WTC11 (cell line): Measurements from ENCODE around the gene CACNA2D4.

Experiments used
- CREB1 ChIP-seq: sonication (generic); formaldehyde crosslinking; IDR thresholded peaks from 2 replicates; pipeline ENCODE4 v1.8.0; 2023; ENCODE audit warnings: mild to moderate bottlenecking, missing genetic modification reagents
- CREM ChIP-seq: sonication (generic); formaldehyde crosslinking; IDR thresholded peaks from 2 replicates; pipeline ENCODE4 v1.8.1; 2022; ENCODE audit warnings: mild to moderate bottlenecking, missing genetic modification reagents, moderate library complexity
- ELF4 ChIP-seq: sonication (generic); formaldehyde crosslinking; IDR thresholded peaks from 2 replicates; pipeline ENCODE4 v1.8.1; 2022; ENCODE audit warnings: low read depth, mild to moderate bottlenecking, moderate library complexity, missing genetic modification reagents
- JUN ChIP-seq: sonication (generic); formaldehyde crosslinking; IDR thresholded peaks from 2 replicates; pipeline ENCODE4 v1.8.0; 2023; ENCODE audit warnings: mild to moderate bottlenecking, missing genetic modification reagents
- TEAD1 ChIP-seq: sonication (generic); formaldehyde crosslinking; IDR thresholded peaks from 2 replicates; pipeline ENCODE4 v1.8.0; 2022; ENCODE audit warnings: mild to moderate bottlenecking, missing genetic modification reagents
- TF ChIP-seq, protein P1 (sequence below): fragments of 200-600 bp; IDR thresholded peaks from 2 replicates; pipeline ENCODE4 v1.8.0; 2022; ENCODE audit warnings: antibody characterized with exemption
- TF ChIP-seq, protein P2 (sequence below): fragments of 250-450 bp; sonication (Bioruptor Pico); IDR thresholded peaks from 2 replicates; pipeline ENCODE4 v1.9.0; 2021; ENCODE audit warnings: moderate library complexity, mild to moderate bottlenecking, inconsistent platforms, borderline replicate concordance
- TF ChIP-seq, protein P3 (sequence below): sonication (generic); formaldehyde crosslinking; IDR thresholded peaks from 2 replicates; pipeline ENCODE4 v1.8.1; 2023; ENCODE audit warnings: mild to moderate bottlenecking, missing genetic modification reagents
- TF ChIP-seq, protein P4 (sequence below): sonication (generic); formaldehyde crosslinking; IDR thresholded peaks from 2 replicates; pipeline ENCODE4 v1.8.1; 2022; ENCODE audit warnings: low read depth, missing genetic modification reagents, borderline replicate concordance
- TF ChIP-seq, protein P5 (sequence below): sonication (generic); formaldehyde crosslinking; IDR thresholded peaks from 2 replicates; pipeline ENCODE4 v1.8.0; 2023; ENCODE audit warnings: missing genetic modification reagents
- TF ChIP-seq, protein P6 (sequence below): sonication (generic); formaldehyde crosslinking; IDR thresholded peaks from 2 replicates; pipeline ENCODE4 v1.8.1; 2022; ENCODE audit warnings: mild to moderate bottlenecking, moderate library complexity, missing genetic modification reagents
- TF ChIP-seq, protein P7 (sequence below): sonication (generic); formaldehyde crosslinking; IDR thresholded peaks from 2 replicates; pipeline ENCODE4 v1.8.1; 2022; ENCODE audit warnings: mild to moderate bottlenecking, missing genetic modification reagents, moderate library complexity, borderline replicate concordance

DNA sequence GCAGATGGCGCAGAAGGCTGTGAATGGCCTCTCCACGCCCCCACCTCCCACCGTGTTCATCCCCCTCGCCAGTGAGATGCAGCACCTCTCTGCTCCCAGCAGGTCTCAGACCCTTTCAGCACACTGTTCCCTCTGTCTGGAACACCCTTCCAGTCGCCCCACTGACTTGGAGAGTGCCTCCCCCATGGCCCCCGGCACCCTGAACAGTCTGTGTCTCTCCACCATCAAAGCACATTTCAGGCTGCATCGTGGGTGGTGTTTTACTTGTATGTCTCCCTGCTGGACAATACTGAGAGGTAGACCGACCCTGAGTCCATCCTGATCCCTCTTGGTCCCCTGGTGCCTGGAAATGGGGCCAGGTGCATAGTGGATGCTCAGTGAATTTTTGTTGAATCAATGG is 34.9 kb downstream of the CACNA2D4 start:
- TF ChIP-seq, protein P1, sequence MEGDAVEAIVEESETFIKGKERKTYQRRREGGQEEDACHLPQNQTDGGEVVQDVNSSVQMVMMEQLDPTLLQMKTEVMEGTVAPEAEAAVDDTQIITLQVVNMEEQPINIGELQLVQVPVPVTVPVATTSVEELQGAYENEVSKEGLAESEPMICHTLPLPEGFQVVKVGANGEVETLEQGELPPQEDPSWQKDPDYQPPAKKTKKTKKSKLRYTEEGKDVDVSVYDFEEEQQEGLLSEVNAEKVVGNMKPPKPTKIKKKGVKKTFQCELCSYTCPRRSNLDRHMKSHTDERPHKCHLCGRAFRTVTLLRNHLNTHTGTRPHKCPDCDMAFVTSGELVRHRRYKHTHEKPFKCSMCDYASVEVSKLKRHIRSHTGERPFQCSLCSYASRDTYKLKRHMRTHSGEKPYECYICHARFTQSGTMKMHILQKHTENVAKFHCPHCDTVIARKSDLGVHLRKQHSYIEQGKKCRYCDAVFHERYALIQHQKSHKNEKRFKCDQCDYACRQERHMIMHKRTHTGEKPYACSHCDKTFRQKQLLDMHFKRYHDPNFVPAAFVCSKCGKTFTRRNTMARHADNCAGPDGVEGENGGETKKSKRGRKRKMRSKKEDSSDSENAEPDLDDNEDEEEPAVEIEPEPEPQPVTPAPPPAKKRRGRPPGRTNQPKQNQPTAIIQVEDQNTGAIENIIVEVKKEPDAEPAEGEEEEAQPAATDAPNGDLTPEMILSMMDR, result no peak
- TF ChIP-seq CREM (CRISPR knock-in tag), result no peak
- no peak for TF ChIP-seq TEAD1 (CRISPR knock-in tag)
- no peak for TF ChIP-seq ELF4 (CRISPR knock-in tag)
- TF ChIP-seq, protein P2, sequence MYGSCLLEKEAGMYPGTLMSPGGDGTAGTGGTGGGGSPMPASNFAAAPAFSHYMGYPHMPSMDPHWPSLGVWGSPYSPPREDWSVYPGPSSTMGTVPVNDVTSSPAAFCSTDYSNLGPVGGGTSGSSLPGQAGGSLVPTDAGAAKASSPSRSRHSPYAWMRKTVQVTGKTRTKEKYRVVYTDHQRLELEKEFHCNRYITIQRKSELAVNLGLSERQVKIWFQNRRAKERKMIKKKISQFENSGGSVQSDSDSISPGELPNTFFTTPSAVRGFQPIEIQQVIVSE, result no peak
- TF ChIP-seq CREB1 (CRISPR knock-in tag), result no peak
- TF ChIP-seq, protein P3, sequence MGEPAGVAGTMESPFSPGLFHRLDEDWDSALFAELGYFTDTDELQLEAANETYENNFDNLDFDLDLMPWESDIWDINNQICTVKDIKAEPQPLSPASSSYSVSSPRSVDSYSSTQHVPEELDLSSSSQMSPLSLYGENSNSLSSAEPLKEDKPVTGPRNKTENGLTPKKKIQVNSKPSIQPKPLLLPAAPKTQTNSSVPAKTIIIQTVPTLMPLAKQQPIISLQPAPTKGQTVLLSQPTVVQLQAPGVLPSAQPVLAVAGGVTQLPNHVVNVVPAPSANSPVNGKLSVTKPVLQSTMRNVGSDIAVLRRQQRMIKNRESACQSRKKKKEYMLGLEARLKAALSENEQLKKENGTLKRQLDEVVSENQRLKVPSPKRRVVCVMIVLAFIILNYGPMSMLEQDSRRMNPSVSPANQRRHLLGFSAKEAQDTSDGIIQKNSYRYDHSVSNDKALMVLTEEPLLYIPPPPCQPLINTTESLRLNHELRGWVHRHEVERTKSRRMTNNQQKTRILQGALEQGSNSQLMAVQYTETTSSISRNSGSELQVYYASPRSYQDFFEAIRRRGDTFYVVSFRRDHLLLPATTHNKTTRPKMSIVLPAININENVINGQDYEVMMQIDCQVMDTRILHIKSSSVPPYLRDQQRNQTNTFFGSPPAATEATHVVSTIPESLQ (CRISPR knock-in tag), result no peak
- no peak for TF ChIP-seq JUN
- TF ChIP-seq, protein P4, sequence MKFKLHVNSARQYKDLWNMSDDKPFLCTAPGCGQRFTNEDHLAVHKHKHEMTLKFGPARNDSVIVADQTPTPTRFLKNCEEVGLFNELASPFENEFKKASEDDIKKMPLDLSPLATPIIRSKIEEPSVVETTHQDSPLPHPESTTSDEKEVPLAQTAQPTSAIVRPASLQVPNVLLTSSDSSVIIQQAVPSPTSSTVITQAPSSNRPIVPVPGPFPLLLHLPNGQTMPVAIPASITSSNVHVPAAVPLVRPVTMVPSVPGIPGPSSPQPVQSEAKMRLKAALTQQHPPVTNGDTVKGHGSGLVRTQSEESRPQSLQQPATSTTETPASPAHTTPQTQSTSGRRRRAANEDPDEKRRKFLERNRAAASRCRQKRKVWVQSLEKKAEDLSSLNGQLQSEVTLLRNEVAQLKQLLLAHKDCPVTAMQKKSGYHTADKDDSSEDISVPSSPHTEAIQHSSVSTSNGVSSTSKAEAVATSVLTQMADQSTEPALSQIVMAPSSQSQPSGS (CRISPR knock-in tag), result no peak
- TF ChIP-seq, protein P5, sequence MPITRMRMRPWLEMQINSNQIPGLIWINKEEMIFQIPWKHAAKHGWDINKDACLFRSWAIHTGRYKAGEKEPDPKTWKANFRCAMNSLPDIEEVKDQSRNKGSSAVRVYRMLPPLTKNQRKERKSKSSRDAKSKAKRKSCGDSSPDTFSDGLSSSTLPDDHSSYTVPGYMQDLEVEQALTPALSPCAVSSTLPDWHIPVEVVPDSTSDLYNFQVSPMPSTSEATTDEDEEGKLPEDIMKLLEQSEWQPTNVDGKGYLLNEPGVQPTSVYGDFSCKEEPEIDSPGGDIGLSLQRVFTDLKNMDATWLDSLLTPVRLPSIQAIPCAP (CRISPR knock-in tag), result no peak
- TF ChIP-seq, protein P6, sequence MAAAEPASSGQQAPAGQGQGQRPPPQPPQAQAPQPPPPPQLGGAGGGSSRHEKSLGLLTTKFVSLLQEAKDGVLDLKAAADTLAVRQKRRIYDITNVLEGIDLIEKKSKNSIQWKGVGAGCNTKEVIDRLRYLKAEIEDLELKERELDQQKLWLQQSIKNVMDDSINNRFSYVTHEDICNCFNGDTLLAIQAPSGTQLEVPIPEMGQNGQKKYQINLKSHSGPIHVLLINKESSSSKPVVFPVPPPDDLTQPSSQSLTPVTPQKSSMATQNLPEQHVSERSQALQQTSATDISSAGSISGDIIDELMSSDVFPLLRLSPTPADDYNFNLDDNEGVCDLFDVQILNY (CRISPR knock-in tag), result no peak
- TF ChIP-seq, protein P7, sequence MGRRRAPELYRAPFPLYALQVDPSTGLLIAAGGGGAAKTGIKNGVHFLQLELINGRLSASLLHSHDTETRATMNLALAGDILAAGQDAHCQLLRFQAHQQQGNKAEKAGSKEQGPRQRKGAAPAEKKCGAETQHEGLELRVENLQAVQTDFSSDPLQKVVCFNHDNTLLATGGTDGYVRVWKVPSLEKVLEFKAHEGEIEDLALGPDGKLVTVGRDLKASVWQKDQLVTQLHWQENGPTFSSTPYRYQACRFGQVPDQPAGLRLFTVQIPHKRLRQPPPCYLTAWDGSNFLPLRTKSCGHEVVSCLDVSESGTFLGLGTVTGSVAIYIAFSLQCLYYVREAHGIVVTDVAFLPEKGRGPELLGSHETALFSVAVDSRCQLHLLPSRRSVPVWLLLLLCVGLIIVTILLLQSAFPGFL (CRISPR knock-in tag), result no peak
